HUES48 (cell line): Measurements from ENCODE around the gene GPR143.

Experiments used
- H3K27ac ChIP-seq: one replicate; pipeline ENCODE4 v1.7.0; 2013; ENCODE audit warnings: low read depth, low read length, inconsistent platforms
- H3K27me3 ChIP-seq: 2 replicates; pipeline ENCODE4 v1.6.1; 2013; ENCODE audit warnings: mild to moderate bottlenecking, low read length; ENCODE audit not compliant: control insufficient read depth, insufficient read depth
- H3K36me3 ChIP-seq: 2 replicates; pipeline ENCODE4 v1.6.1; 2013; ENCODE audit warnings: low read length; ENCODE audit not compliant: control insufficient read depth, insufficient read depth
- H3K4me1 ChIP-seq: 2 replicates; pipeline ENCODE4 v1.6.1; 2013; ENCODE audit warnings: mild to moderate bottlenecking, low read length; ENCODE audit not compliant: control insufficient read depth, insufficient read depth
- H3K4me3 ChIP-seq: 2 replicates; pipeline ENCODE4 v1.5.1; 2013; ENCODE audit warnings: mild to moderate bottlenecking, low read depth, low read length
- H3K9ac ChIP-seq: 2 replicates; pipeline ENCODE4 v1.6.1; 2013; ENCODE audit warnings: mild to moderate bottlenecking, low read depth, low read length, moderate library complexity
- H3K9me3 ChIP-seq: 2 replicates; pipeline ENCODE4 v1.6.1; 2013; ENCODE audit warnings: low read length; ENCODE audit not compliant: control insufficient read depth, insufficient read depth

Gene GPR143

GRCh38 chrX:9789555-9789954 lies 23.9 kb upstream of the GPR143 start:
- Histone ChIP-seq H3K9me3 (no peaks in the 10 kb centered on the region), H3K9ac (no peak overlapping the region), H3K4me3 (peak overlapping the region; percentile 82), H3K27me3 (peaks cover 16% of the 10 kb centered on the region), H3K27ac (peak overlapping the region; percentile 91), H3K4me1 (peaks cover 43% of the 10 kb centered on the region), H3K36me3 (no peaks in the 10 kb centered on the region)

GRCh38 chrX:9788911-9789310 lies 23.3 kb upstream of the GPR143 start:
- peaks cover 16% of the 10 kb centered on the region for H3K27me3 ChIP-seq
- H3K27ac ChIP-seq: peak overlapping the region; percentile 91
- no peaks in the 10 kb centered on the region for H3K36me3 ChIP-seq
- H3K4me3 ChIP-seq: peak overlapping the region; percentile 82
- peaks cover 43% of the 10 kb centered on the region for H3K4me1 ChIP-seq
- 0 out of 2 replicates have a peak overlapping the region, but pooled peaks have one; percentile 22 for H3K9ac ChIP-seq
- no peaks in the 10 kb centered on the region for H3K9me3 ChIP-seq

- Histone ChIP-seq H3K36me3 (no peaks in the 10 kb centered on the region), H3K4me3 (peak overlapping the region; percentile 82), H3K9me3 (no peaks in the 10 kb centered on the region), H3K27me3 (peaks cover 16% of the 10 kb centered on the region), H3K9ac (0 out of 2 replicates have a peak overlapping the region, but pooled peaks have one; percentile 29), H3K4me1 (peaks cover 43% of the 10 kb centered on the region), H3K27ac (peak overlapping the region; percentile 58)
Observed at GRCh38 chrX:9786798-9787635, 21.4 kb upstream of the GPR143 start.

- peak within 1 kb of the TSS; percentile 82 for H3K4me3 ChIP-seq
- peak within 1 kb of the TSS; percentile 42; the same call in 1 of the 2 replicates for H3K9ac ChIP-seq
Observed at GRCh38 chrX:9785944-9786797, 20.5 kb upstream of the GPR143 start, which contains the start of gene SHROOM2. Gene SHROOM2, plus strand, starts transcription at chrX:9786429. Its CDS starts 117 bp downstream, at chrX:9786546.

GRCh38 chrX:9785254-9785943 lies 19.8 kb upstream of the GPR143 start:
- no peaks in the 10 kb centered on the region for H3K36me3 ChIP-seq
- H3K9ac ChIP-seq: peak overlapping the region; percentile 42; the same call in 1 of the 2 replicates
- peaks cover 16% of the 10 kb centered on the region for H3K27me3 ChIP-seq
- H3K27ac ChIP-seq: peak overlapping the region; percentile 38
- H3K4me3 ChIP-seq: peak overlapping the region; percentile 72
- peaks cover 32% of the 10 kb centered on the region for H3K4me1 ChIP-seq
- no peaks in the 10 kb centered on the region for H3K9me3 ChIP-seq

More at GRCh38 chrX:9785944-9786797, 20.5 kb upstream of the GPR143 start, which contains the start of gene SHROOM2:
- Histone ChIP-seq H3K36me3 (no peaks in the 10 kb centered on the region), H3K27me3 (peaks cover 16% of the 10 kb centered on the region), H3K27ac (peak within 1 kb of the TSS; percentile 58), H3K4me1 (peaks cover 40% of the 10 kb centered on the region), H3K9me3 (no peaks in the 10 kb centered on the region)

- no peaks in the 10 kb centered on the region for H3K9me3 ChIP-seq
- H3K27ac ChIP-seq: no peak overlapping the region
- H3K4me1 ChIP-seq: peaks cover 22% of the 10 kb centered on the region
- H3K4me3 ChIP-seq: no peak overlapping the region
- H3K9ac ChIP-seq: no peak overlapping the region
- peaks cover 16% of the 10 kb centered on the region for H3K27me3 ChIP-seq
- H3K36me3 ChIP-seq: no peaks in the 10 kb centered on the region
Observed at GRCh38 chrX:9784332-9784731, 18.7 kb upstream of the GPR143 start.

- H3K27me3 ChIP-seq: peaks cover 7% of the 10 kb centered on the region
- H3K27ac ChIP-seq: no peak overlapping the region
- H3K4me1 ChIP-seq: peaks cover 4% of the 10 kb centered on the region; the same call in 1 of the 2 replicates
- no peaks in the 10 kb centered on the region; the same call in 1 of the 2 replicates for H3K36me3 ChIP-seq
- H3K4me3 ChIP-seq: no peak overlapping the region
- no peak overlapping the region for H3K9ac ChIP-seq
- H3K9me3 ChIP-seq: no peaks in the 10 kb centered on the region
Observed at GRCh38 chrX:9781941-9782340, 16.3 kb upstream of the GPR143 start.

GRCh38 chrX:9775930-9776329 lies 10.3 kb upstream of the GPR143 start:
- Histone ChIP-seq H3K36me3 (no peaks in the 10 kb centered on the region; the same call in 1 of the 2 replicates), H3K9me3 (no peaks in the 10 kb centered on the region), H3K4me1 (no peaks in the 10 kb centered on the region), H3K27ac (no peak overlapping the region), H3K4me3 (no peak overlapping the region), H3K27me3 (no peaks in the 10 kb centered on the region), H3K9ac (no peak overlapping the region)

- no peak overlapping the region for H3K27ac ChIP-seq
- no peaks in the 10 kb centered on the region for H3K4me1 ChIP-seq
- no peak overlapping the region for H3K9ac ChIP-seq
- no peaks in the 10 kb centered on the region; the same call in 1 of the 2 replicates for H3K36me3 ChIP-seq
- H3K4me3 ChIP-seq: no peak overlapping the region
- no peaks in the 10 kb centered on the region for H3K9me3 ChIP-seq
- no peaks in the 10 kb centered on the region for H3K27me3 ChIP-seq
Observed at GRCh38 chrX:9772943-9773342, 7.3 kb upstream of the GPR143 start.

- H3K4me3 ChIP-seq: no peak overlapping the region
- H3K36me3 ChIP-seq: no peaks in the 10 kb centered on the region
- no peak overlapping the region for H3K27ac ChIP-seq
- H3K9me3 ChIP-seq: no peaks in the 10 kb centered on the region
- H3K4me1 ChIP-seq: 0 out of 2 replicates have a peak, but pooled peaks cover 5% of the 10 kb centered on the region
- H3K9ac ChIP-seq: no peak overlapping the region
- peaks cover under 1% of the 10 kb centered on the region; the same call in 1 of the 2 replicates for H3K27me3 ChIP-seq
Observed at GRCh38 chrX:9770319-9770718, 4.7 kb upstream of the GPR143 start.
